Measurements from ENCODE around the gene PRSS48.

DNA sequence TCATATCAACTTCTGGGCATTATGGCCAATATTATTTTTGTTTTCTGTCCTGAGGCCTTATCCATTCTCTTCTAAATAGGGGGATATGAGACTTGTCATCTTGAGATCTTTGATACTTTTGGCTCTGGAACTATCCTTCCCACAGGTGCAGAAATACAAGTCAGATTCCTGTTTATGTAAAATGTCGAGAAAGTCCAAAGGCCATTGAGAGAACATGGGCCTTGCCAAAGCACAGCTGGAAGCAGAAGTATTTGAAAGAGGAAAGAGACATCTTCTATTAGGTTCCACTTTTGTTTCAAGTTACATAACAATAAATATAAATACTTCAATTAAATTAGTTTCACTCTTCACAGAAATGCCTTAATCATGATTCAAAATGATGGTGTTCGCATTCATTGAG is 20.8 kb upstream of the PRSS48 start:
- TF ChIP-seq CTCF (IDR thresholded peaks at IDR 0.05 in 8 of 11, conservative IDR thresholded peaks at IDR 0.05 in 3 of 11) (no peak), POLR2AphosphoS5 (IDR thresholded peaks at IDR 0.05) (no peak), POLR2A (IDR thresholded peaks at IDR 0.05) (no peak)

All from spleen (tissue), 7 donors.